H1 (cell line): ENCODE data around the gene ZNF469. TPM values are rescaled to one million over a fixed set of nuclear protein-coding genes. Genes with fewer than 3 reads are reported as not detected.

Experiments
- CTCF ChIA-PET: fragments of 300-600 bp; sonication (Branson Sonifier 250); formaldehyde crosslinking; loops from one replicate; lab custom pipeline; 2021; ENCODE audit not compliant: partially characterized antibody; lab: Charles Lee
- POLR2A ChIA-PET: fragments of 300-600 bp; sonication (Branson Sonifier 250); formaldehyde crosslinking; loops from one replicate; lab custom pipeline; 2021; ENCODE audit warnings: inconsistent platforms; ENCODE audit not compliant: partially characterized antibody; lab: Charles Lee
- DNase-seq, 2 experiments: peaks; one replicate each; pipeline versions ENCODE4 v3.0.0 to v3.0.0-alpha.2; 2010 to 2022; ENCODE audit warnings: low spot score in 2 of 2, low read depth in 1 of 2, mixed read lengths in 1 of 2
- FAIRE-seq: peaks from 2 replicates; lab custom pipeline; 2011; peaks lifted over from hg19 to GRCh38; lab: Jason Lieb, UNC
- H2AFZ ChIP-seq: 2 replicates; pipeline ENCODE4 v1.8.1; 2012; ENCODE audit warnings: low read length, inconsistent platforms
- H2AK5ac ChIP-seq: 2 replicates; pipeline ENCODE4 v1.6.1; 2013; ENCODE audit warnings: low read depth, low read length
- H2BK120ac ChIP-seq: replicated peaks from 2 replicates; pipeline ENCODE3; 2013; ENCODE audit warnings: low read depth, low read length, inconsistent platforms
- H2BK12ac ChIP-seq: 2 replicates; pipeline ENCODE4 v1.6.1; 2013; ENCODE audit warnings: low read depth, low read length
- H2BK15ac ChIP-seq: 2 replicates; pipeline ENCODE4 v1.6.1; 2013; ENCODE audit warnings: low read length
- H2BK20ac ChIP-seq: 2 replicates; pipeline ENCODE4 v1.6.1; 2013; ENCODE audit warnings: low read length
- H2BK5ac ChIP-seq: 2 replicates; pipeline ENCODE4 v1.6.1; 2013; ENCODE audit warnings: low read depth, low read length
- H3K14ac ChIP-seq: 2 replicates; pipeline ENCODE4 v1.6.1; 2013; ENCODE audit warnings: inconsistent platforms; ENCODE audit not compliant: insufficient read length
- H3K18ac ChIP-seq: 2 replicates; pipeline ENCODE4 v1.6.1; 2013; ENCODE audit warnings: low read length; ENCODE audit errors: extremely low read depth
- H3K23ac ChIP-seq: 2 replicates; pipeline ENCODE4 v1.6.1; 2013; ENCODE audit warnings: inconsistent platforms; ENCODE audit not compliant: insufficient read length
- H3K23me2 ChIP-seq: 2 replicates; pipeline ENCODE4 v1.6.1; 2013; ENCODE audit warnings: low read depth, low read length
- H3K27ac ChIP-seq: 2 replicates; pipeline ENCODE4 v1.6.1; 2011; ENCODE audit warnings: low read depth, low read length, inconsistent platforms
- H3K27me3 ChIP-seq, 4 experiments: replicated peaks in 1 of 4; 1 replicate in 1 of 4; 2 replicates in 3 of 4; pipeline versions ENCODE4 v1.6.1 to v1.8.1; 2011 to 2013; ENCODE audit warnings: low read length in 3 of 4, mild to moderate bottlenecking in 3 of 4, inconsistent platforms in 2 of 4, mixed read lengths in 2 of 4, moderate library complexity in 1 of 4; ENCODE audit not compliant: control insufficient read depth in 3 of 4, insufficient read depth in 3 of 4; ENCODE audit errors: extremely low read depth in 1 of 4
- H3K36me3 ChIP-seq, 4 experiments: 2 replicates each; pipeline versions ENCODE4 v1.6.1 to v1.8.1; 2011 to 2013; ENCODE audit warnings: mild to moderate bottlenecking in 4 of 4, low read length in 3 of 4, moderate library complexity in 2 of 4, control low read depth in 1 of 4, inconsistent platforms in 1 of 4; ENCODE audit not compliant: insufficient read depth in 4 of 4, control insufficient read depth in 2 of 4
- H3K4ac ChIP-seq: replicated peaks from 2 replicates; pipeline ENCODE3; 2013; ENCODE audit warnings: low read length, low read depth, mixed read lengths, inconsistent platforms; ENCODE audit not compliant: insufficient read length
- H3K4me1 ChIP-seq, 4 experiments: replicated peaks in 1 of 4; 1 replicate in 1 of 4; 2 replicates in 3 of 4; pipeline versions ENCODE4 v1.6.1 to v1.8.1; 2011 to 2013; ENCODE audit warnings: low read length in 3 of 4, inconsistent platforms in 2 of 4, mixed read lengths in 1 of 4; ENCODE audit not compliant: insufficient read depth in 4 of 4, control insufficient read depth in 3 of 4
- H3K4me2 ChIP-seq, 2 experiments: 2 replicates each; pipeline versions ENCODE4 v1.6.1 to v1.8.1; 2011 to 2013; ENCODE audit warnings: low read depth in 2 of 2, low read length in 2 of 2, control low read depth in 1 of 2, inconsistent platforms in 1 of 2, mild to moderate bottlenecking in 1 of 2; ENCODE audit not compliant: insufficient read depth in 1 of 2
- H3K4me3 ChIP-seq, 4 experiments: fragments of 200-600, 300-600 bp in 1 of 4; sonication (generic), shearing (Covaris generic), sonication (Bioruptor Twin) in 1 of 4; 2 replicates each; pipeline versions ENCODE4 v1.5.1 to v1.8.1; 2011 to 2016; ENCODE audit warnings: low read length in 4 of 4, low read depth in 3 of 4, control low read depth in 2 of 4, inconsistent platforms in 2 of 4, mild to moderate bottlenecking in 2 of 4, mixed read lengths in 1 of 4, moderate library complexity in 1 of 4; ENCODE audit not compliant: insufficient read depth in 2 of 4; ENCODE audit errors: extremely low read depth in 1 of 4
- H3K56ac ChIP-seq: replicated peaks from 2 replicates; pipeline ENCODE3; 2013; ENCODE audit warnings: low read depth, mild to moderate bottlenecking, mixed read lengths, low read length, inconsistent platforms; ENCODE audit not compliant: insufficient read length
- H3K79me1 ChIP-seq: 2 replicates; pipeline ENCODE4 v1.6.1; 2013; ENCODE audit warnings: low read depth, low read length, control low read depth
- H3K79me2 ChIP-seq, 2 experiments: 2 replicates each; pipeline versions ENCODE4 v1.6.1 to v1.8.1; 2012 to 2013; ENCODE audit warnings: low read length in 2 of 2, mild to moderate bottlenecking in 2 of 2, inconsistent platforms in 1 of 2; ENCODE audit not compliant: insufficient read depth in 2 of 2, control insufficient read depth in 1 of 2
- H3K9ac ChIP-seq, 4 experiments: replicated peaks in 1 of 4; 1 replicate in 1 of 4; 2 replicates in 3 of 4; pipeline versions ENCODE4 v1.6.1 to v1.8.1; 2011 to 2013; ENCODE audit warnings: low read depth in 3 of 4, low read length in 3 of 4, control low read depth in 2 of 4, mild to moderate bottlenecking in 2 of 4, moderate library complexity in 2 of 4, inconsistent platforms in 1 of 4; ENCODE audit errors: extremely low read depth in 1 of 4
- H3K9me3 ChIP-seq, 2 experiments: 2 replicates each; pipeline versions ENCODE4 v1.6.1 to v1.8.1; 2012 to 2013; ENCODE audit warnings: mild to moderate bottlenecking in 2 of 2, moderate library complexity in 2 of 2, control low read depth in 1 of 2, inconsistent platforms in 1 of 2, low read depth in 1 of 2, low read length in 1 of 2, mixed read lengths in 1 of 2; ENCODE audit not compliant: insufficient read depth in 2 of 2
- H4K20me1 ChIP-seq, 2 experiments: replicated peaks in 1 of 2; 2 replicates each; pipeline versions ENCODE3 to v1.8.1; 2011 to 2013; ENCODE audit warnings: inconsistent platforms in 2 of 2, low read length in 2 of 2, mild to moderate bottlenecking in 1 of 2; ENCODE audit not compliant: insufficient read depth in 2 of 2, control insufficient read depth in 1 of 2
- H4K5ac ChIP-seq: 2 replicates; pipeline ENCODE4 v1.6.1; 2013; ENCODE audit warnings: low read length, low read depth, mixed read lengths, inconsistent platforms; ENCODE audit not compliant: insufficient read length
- H4K8ac ChIP-seq: 2 replicates; pipeline ENCODE4 v1.8.0; 2013; ENCODE audit warnings: mild to moderate bottlenecking, moderate library complexity, low read length, inconsistent platforms; ENCODE audit not compliant: insufficient read depth; ENCODE audit errors: extremely low read depth
- H4K91ac ChIP-seq: replicated peaks from 2 replicates; pipeline ENCODE3; 2013; ENCODE audit warnings: low read length, mixed read lengths, inconsistent platforms; ENCODE audit not compliant: insufficient read length
- BACH1 ChIP-seq: IDR thresholded peaks from 2 replicates; pipeline ENCODE4 v1.6.1; 2012; ENCODE audit warnings: low read length, improper control_type of control experiment
- CHD1 ChIP-seq: IDR thresholded peaks from 2 replicates; pipeline ENCODE4 v1.6.1; 2012; ENCODE audit warnings: low read depth, low read length, improper control_type of control experiment
- EP300 ChIP-seq, 2 experiments: IDR thresholded peaks; 1 replicate in 1 of 2; 2 replicates in 1 of 2; pipeline ENCODE4 v1.6.1; 2011 to 2012; ENCODE audit warnings: low read depth in 2 of 2, low read length in 2 of 2, mild to moderate bottlenecking in 2 of 2, borderline replicate concordance in 1 of 2, inconsistent platforms in 1 of 2, moderate library complexity in 1 of 2
- GABPA ChIP-seq: IDR thresholded peaks from 2 replicates; pipeline ENCODE4 v1.6.1; 2011; ENCODE audit warnings: mild to moderate bottlenecking, low read length, moderate library complexity, borderline replicate concordance; ENCODE audit not compliant: insufficient read depth
- NANOG ChIP-seq: IDR thresholded peaks from 2 replicates; pipeline ENCODE4 v1.6.1; 2011; ENCODE audit warnings: low read length, low read depth, mild to moderate bottlenecking, inconsistent platforms; ENCODE audit not compliant: insufficient read depth, poor library complexity, severe bottlenecking
- RFX5 ChIP-seq: IDR thresholded peaks from 2 replicates; pipeline ENCODE4 v1.6.1; 2011; ENCODE audit warnings: low read depth, low read length, improper control_type of control experiment, borderline replicate concordance
- RXRA ChIP-seq: IDR thresholded peaks from 2 replicates; pipeline ENCODE4 v1.6.1; 2011; ENCODE audit warnings: low read depth, mild to moderate bottlenecking, low read length, moderate library complexity; ENCODE audit not compliant: insufficient read depth
- SP1 ChIP-seq: IDR thresholded peaks from 2 replicates; pipeline ENCODE4 v1.6.1; 2011; ENCODE audit warnings: low read depth, low read length
- WGBS, 2 experiments: shearing (Covaris generic) in 1 of 2; methylation state at CpG; one replicate each; pipeline versions ENCODE4 v1.1.6 to v1.1.7; 2013 to 2015; ENCODE audit warnings: low lambda C conversion rate in 2 of 2, mixed read lengths in 2 of 2, inconsistent platforms in 1 of 2, low coverage in 1 of 2, missing lambda C conversion rate in 1 of 2; ENCODE audit not compliant: insufficient replicate concordance in 2 of 2, insufficient coverage in 1 of 2, insufficient read length in 1 of 2; ENCODE audit errors: extremely low coverage in 1 of 2, missing lambda C conversion rate in 1 of 2; 5-methylcytosine and 5-hydroxymethylcytosine counted together
- polyA plus RNA-seq, 7 experiments: library from polyadenylated mRNA; depleted of rRNA in 3 of 7; stranded (reverse) in 5 of 7; unstranded in 2 of 7; fragments of >200 nt in 5 of 7; fragments of 200-250 nt in 2 of 7; gene quantifications; 1 replicate in 5 of 7; 2 replicates in 1 of 7; 4 replicates in 1 of 7; pipeline versions ENCODE4 v1.2.1 to v1.2.3, GENCODE V29; 2011 to 2013; ENCODE audit warnings: missing spikeins in 2 of 7, mixed read lengths in 2 of 7
- total RNA-seq: library from RNA; stranded (reverse); fragmentation: NEBNext Ultra II Directional; extraction: Animal tissue kit (Norgen Biotek cat#: 25700); gene quantifications from 2 replicates; pipeline ENCODE4 v1.2.1, GENCODE V29; 2021
- TF ChIP-seq, protein P1 (sequence below), 3 experiments: IDR thresholded peaks; 1 replicate in 2 of 3; 2 replicates in 1 of 3; pipeline versions ENCODE4 v1.5.1 to v1.6.1; 2011; ENCODE audit warnings: low read length in 3 of 3, mild to moderate bottlenecking in 3 of 3, inconsistent platforms in 2 of 3, low read depth in 1 of 3, moderate library complexity in 1 of 3; ENCODE audit not compliant: insufficient read depth in 1 of 3; ENCODE audit errors: control extremely low read depth in 1 of 3
- TF ChIP-seq, protein P2 (sequence below): IDR thresholded peaks from 2 replicates; pipeline ENCODE4 v1.6.1; 2012; ENCODE audit warnings: inconsistent platforms

Gene ZNF469
- total and polyA plus RNA-seq, 2 of the 8 experiments (the other 6 are each of a cell fraction or from before 2014, with no cell fraction given): 0.30 to 1.8 TPM

DNA sequence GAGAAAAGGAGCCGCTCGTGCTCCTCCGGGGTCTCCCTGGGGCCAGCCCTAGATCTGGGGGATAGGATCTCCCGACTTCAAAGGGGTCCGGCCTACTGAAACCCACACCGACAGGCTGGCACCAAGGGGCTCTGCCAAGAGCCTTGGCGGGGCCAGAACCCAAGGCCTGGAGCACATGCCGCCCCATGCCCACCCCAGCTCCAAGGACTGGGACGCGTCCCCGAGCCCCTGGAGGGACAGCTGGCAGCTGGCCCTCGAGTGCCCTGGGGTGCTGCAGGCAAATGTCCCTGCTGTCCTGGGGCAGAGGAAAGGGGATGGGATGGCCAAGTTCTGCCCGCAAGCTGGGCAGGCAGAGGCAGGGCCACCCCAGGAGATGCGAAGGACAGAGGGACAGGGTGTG is 38.5 kb downstream of the ZNF469 start:
- no peak overlapping the region for H2AFZ ChIP-seq
- no peaks in the 10 kb centered on the region for H3K9me3 ChIP-seq
- FAIRE-seq (no peak), DNase-seq (no peak)
- POLR2A ChIA-PET: no interaction called here
- no peak overlapping the region for H3K27ac ChIP-seq
- H3K36me3 ChIP-seq: no peaks in the 10 kb centered on the region
- H3K27me3 ChIP-seq: no peaks in the 10 kb centered on the region
- no peak overlapping the region for H3K23ac ChIP-seq
- CTCF ChIA-PET: interaction anchor here (0.6 kb wide), 1 partner anchor 73 kb away, joined by 3 read pairs; no protein-coding TSS in a partner anchor
- no peak overlapping the region for H2AK5ac ChIP-seq
- peaks cover 14% of the 10 kb centered on the region; the same call in 1 of the 2 replicates for H3K23me2 ChIP-seq
- H4K8ac ChIP-seq: peak overlapping the region; percentile 59
- H3K14ac ChIP-seq: no peak overlapping the region
- H3K56ac ChIP-seq: no peak overlapping the region
- H2BK12ac ChIP-seq: no peak overlapping the region
- H3K18ac ChIP-seq: no peak overlapping the region
- no peak overlapping the region for H2BK120ac ChIP-seq
- no peaks in the 10 kb centered on the region for H3K79me2 ChIP-seq
- no peak overlapping the region for H2BK5ac ChIP-seq
- 94% methylated on average over 13 of the region's 14 CpGs; no CpG with 5 or more reads in 1 of the 2 experiments for WGBS, 2 experiments
- no peak overlapping the region for H2BK15ac ChIP-seq
- H2BK20ac ChIP-seq: no peak overlapping the region
- H3K4me2 ChIP-seq: no peak overlapping the region
- no peak overlapping the region for H4K5ac ChIP-seq
- H4K20me1 ChIP-seq: peaks cover 0 to 11% of the 10 kb centered on the region in 2 experiments
- H4K91ac ChIP-seq: no peak overlapping the region
- no peak overlapping the region for H3K4me3 ChIP-seq
- no peak overlapping the region for H3K9ac ChIP-seq
- H3K4ac ChIP-seq: no peak overlapping the region
- no peaks in the 10 kb centered on the region for H3K4me1 ChIP-seq
- H3K79me1 ChIP-seq: no peaks in the 10 kb centered on the region
- TF ChIP-seq GABPA (no peak), RFX5 (no peak), SP1 (no peak), BACH1 (no peak), NANOG (no peak), RXRA (no peak), CHD1 (no peak), EP300 (IDR thresholded peaks at IDR 0.05; ENCODE audit: borderline replicate concordance in 1 of 2, low read depth in 2 of 2, low read length in 2 of 2) (no peak)
- TF ChIP-seq, protein P1, sequence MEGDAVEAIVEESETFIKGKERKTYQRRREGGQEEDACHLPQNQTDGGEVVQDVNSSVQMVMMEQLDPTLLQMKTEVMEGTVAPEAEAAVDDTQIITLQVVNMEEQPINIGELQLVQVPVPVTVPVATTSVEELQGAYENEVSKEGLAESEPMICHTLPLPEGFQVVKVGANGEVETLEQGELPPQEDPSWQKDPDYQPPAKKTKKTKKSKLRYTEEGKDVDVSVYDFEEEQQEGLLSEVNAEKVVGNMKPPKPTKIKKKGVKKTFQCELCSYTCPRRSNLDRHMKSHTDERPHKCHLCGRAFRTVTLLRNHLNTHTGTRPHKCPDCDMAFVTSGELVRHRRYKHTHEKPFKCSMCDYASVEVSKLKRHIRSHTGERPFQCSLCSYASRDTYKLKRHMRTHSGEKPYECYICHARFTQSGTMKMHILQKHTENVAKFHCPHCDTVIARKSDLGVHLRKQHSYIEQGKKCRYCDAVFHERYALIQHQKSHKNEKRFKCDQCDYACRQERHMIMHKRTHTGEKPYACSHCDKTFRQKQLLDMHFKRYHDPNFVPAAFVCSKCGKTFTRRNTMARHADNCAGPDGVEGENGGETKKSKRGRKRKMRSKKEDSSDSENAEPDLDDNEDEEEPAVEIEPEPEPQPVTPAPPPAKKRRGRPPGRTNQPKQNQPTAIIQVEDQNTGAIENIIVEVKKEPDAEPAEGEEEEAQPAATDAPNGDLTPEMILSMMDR (IDR thresholded peaks at IDR 0.05; ENCODE audit: control extremely low read depth in 1 of 3, insufficient read depth in 1 of 3, low read depth in 1 of 3, low read length in 3 of 3): no peak
- TF ChIP-seq, protein P2, sequence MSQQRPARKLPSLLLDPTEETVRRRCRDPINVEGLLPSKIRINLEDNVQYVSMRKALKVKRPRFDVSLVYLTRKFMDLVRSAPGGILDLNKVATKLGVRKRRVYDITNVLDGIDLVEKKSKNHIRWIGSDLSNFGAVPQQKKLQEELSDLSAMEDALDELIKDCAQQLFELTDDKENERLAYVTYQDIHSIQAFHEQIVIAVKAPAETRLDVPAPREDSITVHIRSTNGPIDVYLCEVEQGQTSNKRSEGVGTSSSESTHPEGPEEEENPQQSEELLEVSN: no peak
